NCI-H524 treated with DMSO at 0.1 percent for 48 hours (cell line): ENCODE results near the gene AGPAT1.
"Not testable (repeated sequence)": the region's sequence is repeated elsewhere in the genome, so short reads cannot be mapped to it uniquely, and the experiment has no call there.

ENCODE experiments used
- DNase-seq: peaks from one replicate; lab custom pipeline; 2025; lab: John Stamatoyannopoulos, UW

AGPAT1 gene

GRCh38 chr6:32198866-32199265, 23.0 kb upstream of the AGPAT1 start:
- no peak for DNase-seq

- DNase-seq, result no peak
Observed at GRCh38 chr6:32198345-32198696, 22.4 kb upstream of the AGPAT1 start.

- no peak for DNase-seq
Observed at GRCh38 chr6:32196682-32197616, 21.1 kb upstream of the AGPAT1 start.

GRCh38 chr6:32195902-32196681, 20.2 kb upstream of the AGPAT1 start:
- peak; percentile 27 for DNase-seq

- DNase-seq, result peak; percentile 86
Observed at GRCh38 chr6:32195652-32195901, 19.7 kb upstream of the AGPAT1 start.

- peak; percentile 4 for DNase-seq
Observed at GRCh38 chr6:32194825-32195651, 19.2 kb upstream of the AGPAT1 start.

GRCh38 chr6:32194388-32194787, 18.5 kb upstream of the AGPAT1 start:
- no peak for DNase-seq

GRCh38 chr6:32193096-32193495, 17.2 kb upstream of the AGPAT1 start:
- not testable (repeated sequence) for DNase-seq

GRCh38 chr6:32192608-32193039, 16.7 kb upstream of the AGPAT1 start, which contains the start of gene GPSM3:
GPSM3 (minus strand) TSS chr6:32192643; CDS start chr6:32192513, 130 bp downstream.
- DNase-seq, result no peak

- no peak for DNase-seq
Observed at GRCh38 chr6:32191696-32192607, 16.1 kb upstream of the AGPAT1 start.

GRCh38 chr6:32190911-32191677, 15.2 kb upstream of the AGPAT1 start:
- DNase-seq, result no peak

GRCh38 chr6:32190054-32190851, 14.4 kb upstream of the AGPAT1 start, which contains the start of gene PBX2:
PBX2 (minus strand) TSS chr6:32190202; CDS start chr6:32189915, 287 bp downstream.
- peak; percentile 4 for DNase-seq

GRCh38 chr6:32189742-32190053, 13.8 kb upstream of the AGPAT1 start:
- no peak for DNase-seq

- no peak for DNase-seq
Observed at GRCh38 chr6:32189069-32189741, 13.3 kb upstream of the AGPAT1 start.

- no peak for DNase-seq
Observed at GRCh38 chr6:32188381-32189068, 12.6 kb upstream of the AGPAT1 start.

- not testable (repeated sequence) for DNase-seq
Observed at GRCh38 chr6:32187725-32188380, 12.0 kb upstream of the AGPAT1 start.

GRCh38 chr6:32187009-32187709, 11.3 kb upstream of the AGPAT1 start:
- no peak for DNase-seq
